GM12878 (cell line): ENCODE data around the gene WEE2. TPM values are rescaled to one million over a fixed set of nuclear protein-coding genes. Genes with fewer than 3 reads are reported as not detected.

Experiments used
- ATAC-seq: fragments of 200-7000 bp; cut with Tn5 transposase; 3 replicates; pipeline ENCODE4 v1.9.1; 2020; ENCODE audit warnings: mild to moderate bottlenecking, moderate library complexity
- BruUV-seq: library from RNA; stranded (reverse); fragments of 400-500 nt; replicated peaks from 2 replicates; lab custom pipeline; 2021; lab: Mats Ljungman, UMichigan
- CTCF ChIA-PET: fragments of 300-600 bp; sonication (Branson Sonifier 250); formaldehyde crosslinking; extraction: SDS; loops from one replicate; lab custom pipeline; 2021; ENCODE audit warnings: inconsistent platforms; lab: Yijun Ruan, JAX
- POLR2A ChIA-PET: fragments of 350-600 bp; formaldehyde crosslinking; extraction: SDS; loops from one replicate; lab custom pipeline; 2021; ENCODE audit warnings: inconsistent platforms; lab: Charles Lee
- RAD21 ChIA-PET: fragments of 300-600 bp; sonication (Branson Sonifier 250); formaldehyde crosslinking; loops from one replicate; lab custom pipeline; 2023; ENCODE audit warnings: antibody characterized with exemption; ENCODE audit not compliant: unreplicated experiment; lab: Charles Lee
- SMC1A ChIA-PET: fragments of 300-600 bp; sonication (Branson Sonifier 250); formaldehyde crosslinking; loops from one replicate; lab custom pipeline; 2023; ENCODE audit not compliant: unreplicated experiment, uncharacterized antibody; lab: Charles Lee
- DNase-seq: peaks from one replicate; pipeline ENCODE4 v3.0.0-alpha.2; 2011; ENCODE audit warnings: low read depth, low spot score
- FAIRE-seq: peaks from 3 replicates; lab custom pipeline; 2011; peaks lifted over from hg19 to GRCh38; lab: Jason Lieb, UNC
- H2AFZ ChIP-seq: 2 replicates; pipeline ENCODE4 v1.6.0; 2011; ENCODE audit warnings: low read depth, low read length, control low read depth; ENCODE audit not compliant: control insufficient read depth
- H3K27ac ChIP-seq: 2 replicates; pipeline ENCODE4 v1.5.1; 2011; ENCODE audit warnings: control low read depth; ENCODE audit not compliant: control insufficient read depth, insufficient read depth
- H3K27me3 ChIP-seq, 2 experiments: replicated peaks in 1 of 2; 2 replicates each; pipeline versions ENCODE4 v1.6.0 to v1.6.1; 2011; ENCODE audit warnings: low read length in 1 of 2; ENCODE audit not compliant: control insufficient read depth in 2 of 2, insufficient read depth in 2 of 2
- H3K36me3 ChIP-seq, 2 experiments: 2 replicates each; pipeline ENCODE4 v1.5.1; 2011; ENCODE audit warnings: low read length in 1 of 2; ENCODE audit not compliant: control insufficient read depth in 2 of 2, insufficient read depth in 2 of 2
- H3K4me1 ChIP-seq: 2 replicates; pipeline ENCODE4 v1.6.1; 2011; ENCODE audit warnings: mild to moderate bottlenecking, low read length, moderate library complexity, mixed read lengths; ENCODE audit not compliant: control insufficient read depth, insufficient read depth
- H3K4me2 ChIP-seq: 2 replicates; pipeline ENCODE4 v1.6.0; 2011; ENCODE audit warnings: control low read depth; ENCODE audit not compliant: control insufficient read depth, insufficient read depth
- H3K4me3 ChIP-seq: fragments of 200-600 bp; sonication (generic); 2 replicates; pipeline ENCODE4 v1.5.1; 2016
- H3K79me2 ChIP-seq: 2 replicates; pipeline ENCODE4 v1.6.0; 2011; ENCODE audit warnings: low read length; ENCODE audit not compliant: control insufficient read depth, insufficient read depth
- H3K9ac ChIP-seq: 2 replicates; pipeline ENCODE4 v1.8.0; 2011; ENCODE audit warnings: low read length, control low read depth, mixed read lengths; ENCODE audit not compliant: control insufficient read depth, insufficient read depth
- H3K9me3 ChIP-seq: replicated peaks from 3 replicates; pipeline ENCODE4 v1.5.1; 2011; ENCODE audit warnings: mild to moderate bottlenecking, low read length; ENCODE audit not compliant: control insufficient read depth, insufficient read depth
- H4K20me1 ChIP-seq: 2 replicates; pipeline ENCODE4 v1.6.0; 2011; ENCODE audit not compliant: control insufficient read depth, insufficient read depth
- BRCA1 ChIP-seq: IDR thresholded peaks from 2 replicates; pipeline ENCODE4 v1.6.1; 2011; ENCODE audit warnings: low read depth, low read length, improper control_type of control experiment
- EED ChIP-seq: sonication (generic); IDR thresholded peaks from 2 replicates; pipeline ENCODE4 v1.6.1; 2016; ENCODE audit warnings: antibody characterized with exemption, low read depth
- NFXL1 ChIP-seq: fragments of 450-650 bp; IDR thresholded peaks from 2 replicates; pipeline ENCODE4 v1.6.1; 2017; ENCODE audit warnings: antibody characterized with exemption, mild to moderate bottlenecking, borderline replicate concordance
- RELA ChIP-seq: fragments of 450-650 bp; IDR thresholded peaks from 2 replicates; pipeline ENCODE4 v1.8.0; 2014; ENCODE audit warnings: borderline replicate concordance; ENCODE audit not compliant: partially characterized antibody
- SMAD1 ChIP-seq: fragments of 450-650 bp; IDR thresholded peaks from 2 replicates; pipeline ENCODE4 v1.6.1; 2018; ENCODE audit warnings: mild to moderate bottlenecking, low read depth; ENCODE audit not compliant: partially characterized antibody
- SP1 ChIP-seq: IDR thresholded peaks from one replicate; pipeline ENCODE4 v1.6.1; 2011; ENCODE audit warnings: low read depth, low read length
- TAF1 ChIP-seq: IDR thresholded peaks from 2 replicates; pipeline ENCODE4 v1.6.1; 2011; ENCODE audit warnings: mild to moderate bottlenecking, low read depth, low read length, borderline replicate concordance
- WGBS: methylation state at CpG from one replicate; pipeline ENCODE4 v1.1.6; 2016; ENCODE audit warnings: low lambda C conversion rate; ENCODE audit not compliant: insufficient replicate concordance, insufficient coverage; ENCODE audit errors: missing lambda C conversion rate; 5-methylcytosine and 5-hydroxymethylcytosine counted together
- in situ Hi-C: fragments of 300-500 bp; cut with MboI; formaldehyde crosslinking; loops from 9 replicates; pipeline ENCODE4 v1.14.3; 2018; ENCODE audit warnings: mixed read lengths
- intact Hi-C: fragments of 100-400 bp; cut with micrococcal nuclease; formaldehyde crosslinking; loops from one replicate; pipeline ENCODE4 v1.14.2; 2022; ENCODE audit not compliant: unreplicated experiment
- polyA plus RNA-seq, 11 experiments: library from polyadenylated mRNA; depleted of rRNA in 4 of 11; unstranded in 6 of 11; stranded (reverse) in 5 of 11; fragments of >200 nt; fragmentation: Nextera tagmentation in 4 of 11; fragmentation: Illumina TruSeq in 1 of 11; extraction: Ambion mirVana in 4 of 11; extraction: Trizol in 1 of 11; gene quantifications; 1 replicate in 1 of 11; 2 replicates in 10 of 11; pipeline versions ENCODE4 v1.2.1 to v1.2.3, GENCODE V29; 2011 to 2016; ENCODE audit warnings: inconsistent platforms in 2 of 11, missing spikeins in 2 of 11, low read depth in 1 of 11
- total RNA-seq, 4 experiments: library from RNA; depleted of rRNA in 3 of 4; stranded (reverse); fragments of >200 nt in 3 of 4; fragmentation: Illumina TruSeq in 1 of 4; extraction: Trizol in 1 of 4; gene quantifications; 2 replicates each; pipeline versions ENCODE4 v1.2.1 to v1.2.3, GENCODE V29; 2013 to 2021
- TF ChIP-seq, protein P1 (sequence below): IDR thresholded peaks from 2 replicates; pipeline ENCODE4 v1.6.1; 2011; ENCODE audit warnings: low read depth, low read length, improper control_type of control experiment, borderline replicate concordance

The WEE2 gene
- total and polyA plus RNA-seq, 10 of the 15 experiments (the other 5 are each of a cell fraction or from before 2014, with no cell fraction given), result 0.02 to 0.03 (median 0.03) TPM; not detected in 7

DNA sequence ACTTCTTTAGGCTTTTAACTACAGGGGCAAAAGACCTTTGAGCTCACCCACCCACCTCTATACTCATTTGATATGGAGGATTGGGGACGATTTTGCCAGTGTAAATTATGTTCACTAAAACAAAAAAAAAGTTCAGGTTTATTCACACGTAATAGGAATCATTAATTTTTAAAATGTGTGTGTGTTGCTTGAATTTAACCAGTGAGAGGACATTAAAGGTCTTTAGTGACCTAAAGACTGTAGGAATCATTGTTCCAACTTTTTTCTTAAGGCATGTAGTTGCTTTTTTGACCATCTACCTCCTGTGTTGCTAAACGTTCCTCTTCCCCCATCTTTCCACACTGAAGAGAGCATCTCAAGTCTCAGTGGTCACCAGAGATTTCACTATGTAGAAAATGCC, 31.1 kb downstream of the WEE2 start (continued):
- no peak for TF ChIP-seq SP1
- no peak for TF ChIP-seq NFXL1
- TF ChIP-seq TAF1, result no peak
- TF ChIP-seq BRCA1, result no peak
- TF ChIP-seq EED, result no peak

GRCh38 chr7:141742229-141742628, 34.1 kb downstream of the WEE2 start:
- ChIA-PET SMC1A (interaction anchor here (1.3 kb wide), 1 partner anchor 42 kb away, joined by 3 read pairs; no protein-coding TSS in a partner anchor), RAD21 (no interaction called here), CTCF (interaction anchor here (0.6 to 4.0 kb wide), 4 partner anchors 44 to 746 kb away, joined by 3 to 12 read pairs (median 4); partner anchors contain the start of gene MRPS33), POLR2A (no interaction called here)
- intact Hi-C loops, result no loop called here
- Histone ChIP-seq H4K20me1 (no peaks in the 10 kb centered on the region), H3K4me2 (no peak overlapping the region), H3K4me1 (peaks cover 4% of the 10 kb centered on the region; the same call in 1 of the 2 replicates), H3K79me2 (peaks cover 38% of the 10 kb centered on the region), H3K9me3 (no peaks in the 10 kb centered on the region), H3K27ac (no peak overlapping the region), H3K4me3 (no peak overlapping the region), H3K36me3 (peaks cover 2 to 27% of the 10 kb centered on the region in 2 experiments), H2AFZ (no peak overlapping the region), H3K9ac (no peak overlapping the region), H3K27me3 (no peaks in the 10 kb centered on the region)
- ATAC-seq (no peak), DNase-seq (no peak), FAIRE-seq (no peak)
- WGBS, result 100% methylated on average over 1 of the region's 1 CpG
- TF ChIP-seq SMAD1, result no peak
- TF ChIP-seq, protein P1, sequence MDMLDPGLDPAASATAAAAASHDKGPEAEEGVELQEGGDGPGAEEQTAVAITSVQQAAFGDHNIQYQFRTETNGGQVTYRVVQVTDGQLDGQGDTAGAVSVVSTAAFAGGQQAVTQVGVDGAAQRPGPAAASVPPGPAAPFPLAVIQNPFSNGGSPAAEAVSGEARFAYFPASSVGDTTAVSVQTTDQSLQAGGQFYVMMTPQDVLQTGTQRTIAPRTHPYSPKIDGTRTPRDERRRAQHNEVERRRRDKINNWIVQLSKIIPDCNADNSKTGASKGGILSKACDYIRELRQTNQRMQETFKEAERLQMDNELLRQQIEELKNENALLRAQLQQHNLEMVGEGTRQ, result no peak
- no peak for TF ChIP-seq RELA
- in situ Hi-C loops, result no loop called here
- BruUV-seq, result no TSS peak
